Esophagus squamous epithelium (tissue), 4 donors: ENCODE data around the gene EOLA2.
"Not testable (repeated sequence)": the region's sequence is repeated elsewhere in the genome, so short reads cannot be mapped to it uniquely, and the experiment has no call there.

Experiments used
- POLR2A ChIP-seq, 4 donors: fragments of 450-650 bp; IDR thresholded peaks; one replicate each; pipeline ENCODE4 v1.6.1; 2017; ENCODE audit warnings: antibody characterized with exemption in 4 of 4, mild to moderate bottlenecking in 4 of 4, moderate library complexity in 3 of 4
- TF ChIP-seq, protein P1 (sequence below), 6 experiments: fragments of 450-650 bp in 4 of 6; fragments of 200-600 bp in 2 of 6; sonication (generic) in 2 of 6; IDR thresholded peaks; one replicate each; pipeline ENCODE4 v1.5.1; 2016 to 2019; ENCODE audit warnings: antibody characterized with exemption in 6 of 6, mild to moderate bottlenecking in 4 of 6, moderate library complexity in 4 of 6

DNA sequence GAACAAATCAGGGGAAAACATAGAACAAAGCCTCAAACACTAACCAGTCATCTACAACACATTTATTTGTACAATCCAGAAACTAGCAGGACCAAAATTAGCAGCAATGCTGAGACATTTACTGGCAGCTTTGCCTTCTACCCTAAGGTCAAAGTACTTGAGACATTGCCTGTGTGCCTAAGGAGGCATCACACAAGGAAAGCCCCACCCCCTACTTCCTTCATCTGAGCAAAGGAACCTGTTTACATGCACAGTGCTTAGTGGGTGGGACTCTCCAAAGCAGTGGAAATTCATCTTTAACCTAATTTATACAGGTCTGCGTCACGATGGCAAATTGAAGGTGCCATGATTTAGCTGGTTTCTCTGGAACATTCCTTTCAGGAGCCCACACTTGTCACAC is 6.1 kb downstream of the EOLA2 start:
- not testable (repeated sequence) for TF ChIP-seq POLR2A (IDR thresholded peaks at IDR 0.05)
- TF ChIP-seq, protein P1, sequence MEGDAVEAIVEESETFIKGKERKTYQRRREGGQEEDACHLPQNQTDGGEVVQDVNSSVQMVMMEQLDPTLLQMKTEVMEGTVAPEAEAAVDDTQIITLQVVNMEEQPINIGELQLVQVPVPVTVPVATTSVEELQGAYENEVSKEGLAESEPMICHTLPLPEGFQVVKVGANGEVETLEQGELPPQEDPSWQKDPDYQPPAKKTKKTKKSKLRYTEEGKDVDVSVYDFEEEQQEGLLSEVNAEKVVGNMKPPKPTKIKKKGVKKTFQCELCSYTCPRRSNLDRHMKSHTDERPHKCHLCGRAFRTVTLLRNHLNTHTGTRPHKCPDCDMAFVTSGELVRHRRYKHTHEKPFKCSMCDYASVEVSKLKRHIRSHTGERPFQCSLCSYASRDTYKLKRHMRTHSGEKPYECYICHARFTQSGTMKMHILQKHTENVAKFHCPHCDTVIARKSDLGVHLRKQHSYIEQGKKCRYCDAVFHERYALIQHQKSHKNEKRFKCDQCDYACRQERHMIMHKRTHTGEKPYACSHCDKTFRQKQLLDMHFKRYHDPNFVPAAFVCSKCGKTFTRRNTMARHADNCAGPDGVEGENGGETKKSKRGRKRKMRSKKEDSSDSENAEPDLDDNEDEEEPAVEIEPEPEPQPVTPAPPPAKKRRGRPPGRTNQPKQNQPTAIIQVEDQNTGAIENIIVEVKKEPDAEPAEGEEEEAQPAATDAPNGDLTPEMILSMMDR (IDR thresholded peaks at IDR 0.05) = not testable (repeated sequence)
